Left lobe of liver (tissue), 2 donors: ENCODE measurements around the gene EVL. TPM values are rescaled to one million over a fixed set of nuclear protein-coding genes. Genes with fewer than 3 reads are reported as not detected.
A peak's percentile ranks its signal among the peaks of the same experiment; 100 is the strongest.

Source experiments
- ATAC-seq: fragments of 200-7000 bp; cut with Tn5 transposase; one replicate; pipeline ENCODE4 v1.9.1; 2020; ENCODE audit warnings: mild to moderate bottlenecking, moderate library complexity
- DNase-seq: peaks from one replicate; pipeline ENCODE4 v3.0.0-alpha.2; 2020; ENCODE audit warnings: low spot score
- total RNA-seq: library from RNA; stranded (reverse); gene quantifications from one replicate; pipeline ENCODE4 v1.2.1, GENCODE V29; 2021
- donor health status: DM: no; HTN: no; CAD: no; lungs with moderate emphysema.
- donor health status: DM: no; HTN: yes; CAD: no.

Gene EVL
- total RNA-seq, 1 donor from 2014 or later = 76.2 TPM

DNA sequence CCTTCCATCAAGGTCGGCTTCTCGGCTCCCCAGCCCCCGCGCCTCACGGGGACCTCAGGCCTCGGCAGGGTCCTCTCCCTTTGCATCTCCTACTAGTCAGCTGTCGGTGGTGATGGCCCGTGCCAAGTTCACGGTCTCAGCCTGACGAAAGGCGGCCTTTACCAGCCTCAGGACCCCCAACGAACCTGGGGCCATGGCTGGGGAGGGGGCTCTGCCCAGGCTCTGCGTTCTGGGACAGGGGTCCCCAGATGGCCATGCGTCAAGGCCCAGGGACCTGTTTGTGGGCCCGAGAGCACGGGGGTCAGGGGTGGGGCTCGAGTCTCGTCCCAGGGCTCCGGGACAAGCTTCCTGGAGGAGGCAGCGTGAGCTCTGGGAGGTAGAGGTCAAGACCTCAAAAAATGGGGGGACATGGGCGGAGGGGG, 127.0 kb downstream of the EVL start:
- ATAC-seq (no peak), DNase-seq (peak; percentile 60)

DNA sequence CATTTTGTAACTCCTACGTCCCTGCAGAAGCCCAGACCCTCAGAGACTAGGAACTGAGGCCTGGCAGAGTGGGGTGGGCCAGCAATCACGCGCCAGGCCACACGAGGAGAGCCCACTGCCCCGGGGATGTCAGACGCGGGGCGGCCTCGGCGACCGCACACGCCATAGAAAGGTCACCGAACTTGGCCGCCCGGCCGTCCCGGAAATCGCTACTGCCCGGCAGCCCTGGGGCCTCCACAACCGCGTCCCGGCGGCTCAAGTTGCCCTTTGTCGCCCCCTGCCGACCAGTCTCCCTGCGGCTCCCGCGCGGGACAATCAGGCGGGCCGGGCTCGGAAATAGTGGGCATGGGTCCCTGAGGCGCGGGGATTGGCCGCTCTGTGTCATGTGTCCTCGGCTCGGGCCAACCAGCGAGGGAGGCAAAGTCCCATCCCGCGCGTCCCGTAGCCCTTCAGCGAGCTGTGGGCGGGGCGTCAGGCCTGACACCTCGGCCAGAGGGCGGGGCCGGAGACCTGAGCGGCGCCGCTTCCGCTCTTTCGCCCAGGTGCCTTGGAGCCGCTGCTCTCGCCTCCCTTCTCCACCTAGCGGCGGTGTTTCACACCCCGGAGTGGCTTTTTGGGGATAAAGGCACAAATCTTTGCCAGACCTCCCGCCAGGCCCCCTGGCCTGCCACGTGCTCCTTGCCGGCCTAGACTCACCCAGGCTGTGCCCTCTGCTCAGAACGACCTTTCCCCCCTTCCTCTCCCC, 127.6 kb downstream of the EVL start:
- ATAC-seq = peak; percentile 95

More for the DNA sequence above, 127.6 kb downstream of the EVL start:
- peak; percentile 100 for DNase-seq

Other genes with a start within 250 kb of the EVL start
- 0.93 TPM for gene DEGS2, start 94.2 kb downstream of the EVL start, total RNA-seq
- gene YY1, start 173.7 kb downstream of the EVL start, total RNA-seq = 34.2 TPM
- 34.1 TPM for gene SLC25A29, start 241.0 kb downstream of the EVL start, total RNA-seq